Globus pallidus (tissue), 1 donor: ENCODE results near the gene ERC1.
"Not testable (repeated sequence)": the region's sequence is repeated elsewhere in the genome, so short reads cannot be mapped to it uniquely, and the experiment has no call there.

Source experiments
- DNase-seq: peaks from one replicate; pipeline ENCODE4 v3.0.0-alpha.2; 2015; ENCODE audit warnings: low spot score

ERC1 gene

DNA sequence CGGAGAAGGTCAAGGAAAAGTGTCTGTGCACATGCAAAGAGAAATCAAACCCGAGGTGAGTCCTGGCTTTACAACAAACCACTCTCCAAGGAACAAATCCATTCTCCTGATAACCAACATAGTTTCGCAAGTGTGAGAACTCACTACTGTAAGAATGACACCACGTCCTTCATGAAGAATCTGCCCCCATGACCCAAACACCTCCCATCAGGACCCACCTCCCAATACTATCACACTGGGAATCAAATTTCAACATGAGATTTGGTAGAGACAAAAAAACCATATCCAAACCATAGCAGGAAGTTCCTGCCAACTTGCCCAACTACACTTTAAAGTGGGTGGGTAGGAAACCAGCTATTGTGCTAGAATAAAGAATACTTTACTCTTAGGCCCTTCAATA, 2.4 kb upstream of the ERC1 start:
- DNase-seq, result no peak

DNA sequence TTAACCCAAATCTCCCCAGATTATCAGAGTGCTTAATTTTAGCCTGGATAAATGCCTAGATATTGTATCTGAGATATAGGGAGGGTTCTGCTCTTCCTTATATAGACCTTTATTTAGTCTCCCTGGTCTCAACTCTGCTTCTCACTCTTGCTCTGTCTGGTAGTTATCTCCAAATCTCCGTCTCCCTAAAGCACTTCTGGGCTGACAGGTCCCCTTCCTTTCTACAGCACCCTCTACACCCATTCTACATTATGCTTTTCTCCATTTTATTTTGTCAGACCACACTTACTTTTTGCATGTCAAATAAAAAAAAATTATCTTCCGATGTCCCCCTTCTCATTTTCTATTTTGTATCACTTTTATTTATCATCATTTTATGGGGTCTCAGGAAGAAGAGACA, 2.0 kb upstream of the ERC1 start:
- DNase-seq, result no peak

DNA sequence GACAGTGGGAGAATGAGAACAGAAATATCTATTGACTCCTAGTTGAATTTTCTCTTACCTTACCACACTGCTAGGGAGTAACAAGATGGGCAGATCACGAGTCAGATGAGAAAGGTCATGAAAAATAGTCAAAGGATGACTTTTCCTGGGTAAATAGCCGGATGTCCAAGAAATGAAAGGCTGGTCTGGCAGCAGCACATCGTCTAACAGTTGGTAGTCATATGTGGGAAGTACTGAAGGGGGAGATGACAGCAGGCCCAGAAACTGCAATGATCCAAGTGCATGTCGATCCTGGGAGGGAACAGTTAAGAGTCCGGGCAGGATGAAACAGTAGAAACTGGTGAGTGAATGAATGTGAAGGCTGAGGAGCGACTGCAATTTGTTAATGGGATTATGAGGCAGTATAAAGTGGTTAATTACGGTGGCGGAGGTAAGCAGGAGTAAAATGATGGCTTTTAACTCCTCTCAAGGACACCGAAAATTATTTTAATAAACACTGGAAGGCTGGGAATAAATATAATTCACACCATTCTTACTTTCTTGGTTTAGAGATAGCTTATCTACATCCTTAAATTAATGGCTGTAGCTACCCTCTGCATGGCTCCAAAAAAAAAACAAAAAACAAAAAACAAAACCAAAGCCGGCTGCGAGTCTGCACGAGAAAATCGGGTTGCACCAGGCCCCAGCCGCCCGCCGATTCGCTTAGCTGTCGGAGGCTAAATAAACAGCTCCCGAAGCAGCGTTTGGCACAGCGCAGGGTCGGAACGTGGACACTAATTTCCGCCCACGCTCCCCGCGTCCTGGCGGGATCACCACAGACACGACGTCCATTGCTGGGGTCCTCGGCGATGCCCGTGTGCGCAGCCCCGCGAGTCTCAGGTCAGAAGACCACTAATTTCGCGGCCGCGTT, 1.0 kb upstream of the ERC1 start:
- DNase-seq, result peak; percentile 46

DNA sequence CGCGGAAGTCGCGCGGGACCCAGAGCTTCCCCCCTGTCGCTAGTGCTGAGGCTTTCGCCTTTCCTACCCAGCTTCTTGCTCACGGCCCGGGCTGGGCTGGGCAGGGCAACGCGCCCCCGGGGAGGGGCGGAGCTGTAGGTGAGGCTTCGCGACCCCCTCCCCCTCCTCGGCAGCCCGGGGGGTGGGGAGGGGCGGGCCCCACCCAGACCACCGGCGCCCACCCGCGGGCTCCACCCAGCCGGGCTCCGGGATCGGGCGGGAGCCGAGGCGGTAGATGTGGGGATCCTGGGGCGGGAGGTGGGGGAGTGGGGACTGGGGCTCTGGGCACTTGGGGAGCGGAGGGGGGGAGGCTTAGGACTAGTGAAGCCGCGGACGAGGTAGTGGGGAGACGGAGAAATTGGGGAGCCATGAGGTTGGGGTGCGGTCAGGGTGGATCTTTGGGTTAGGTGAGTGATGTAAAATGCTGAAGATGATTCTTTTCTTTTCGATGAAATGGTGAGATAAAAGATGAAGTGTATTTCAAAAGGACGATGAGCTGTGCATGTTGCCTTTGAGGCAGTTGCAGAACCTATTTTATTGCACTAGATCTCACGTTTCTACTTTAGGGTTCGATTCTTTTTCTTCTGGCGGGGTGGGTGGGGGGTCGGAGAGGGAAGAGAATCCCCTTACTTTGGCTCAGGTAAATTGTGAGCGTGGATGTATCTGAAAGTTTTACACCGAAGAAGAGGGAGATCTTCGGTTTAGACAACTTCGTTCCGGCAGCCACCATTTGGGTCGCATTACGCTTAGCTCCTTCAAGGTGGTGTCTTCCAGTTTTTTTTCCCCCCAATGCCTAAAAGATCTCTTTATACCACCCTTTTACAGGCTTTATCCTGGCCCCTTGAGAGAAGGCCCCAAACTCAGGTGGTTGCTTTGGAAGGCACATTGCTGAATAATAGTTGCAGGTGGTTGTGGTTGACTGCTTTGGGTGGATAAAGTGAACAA, 619 bp downstream of the ERC1 start:
- DNase-seq, result peak; percentile 21

DNA sequence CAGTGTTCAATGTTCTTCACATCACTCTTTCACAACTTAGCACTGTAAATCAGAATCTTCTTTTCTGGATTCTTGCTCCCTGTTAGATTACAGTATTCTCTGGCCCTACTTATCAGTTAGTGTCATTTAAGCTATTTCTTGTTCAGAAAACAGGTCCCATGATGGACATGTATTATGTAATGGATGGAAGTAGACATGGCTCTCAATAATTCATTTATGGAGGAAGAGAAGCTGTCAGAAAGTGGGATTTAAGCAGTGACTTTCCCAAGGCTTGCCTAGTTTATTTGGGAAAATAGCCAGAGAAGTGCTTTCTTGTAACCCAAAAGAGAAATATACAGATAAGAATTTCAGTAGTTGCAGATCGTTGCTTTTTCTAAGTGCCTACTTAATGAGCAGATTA, 1.6 kb downstream of the ERC1 start:
- no peak for DNase-seq

DNA sequence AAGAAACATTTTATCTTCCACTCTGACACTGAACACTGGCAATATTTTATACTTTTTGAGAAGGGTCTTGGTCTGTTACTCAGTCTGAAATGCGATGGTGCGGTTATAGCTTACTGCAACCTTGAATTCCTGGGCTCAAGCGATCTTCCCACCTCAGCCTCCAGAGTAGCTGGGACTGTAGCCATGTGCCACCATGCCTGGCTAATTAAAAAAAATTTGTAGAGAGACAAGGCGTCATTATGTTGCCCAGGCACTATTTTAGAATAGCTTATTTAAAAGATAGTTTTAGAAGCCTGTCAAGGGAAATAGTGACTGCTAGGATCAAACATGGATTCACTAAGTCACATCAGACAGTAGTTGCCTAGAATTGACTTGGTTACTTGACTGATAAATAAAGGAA, 5.9 kb downstream of the ERC1 start:
- no peak for DNase-seq

DNA sequence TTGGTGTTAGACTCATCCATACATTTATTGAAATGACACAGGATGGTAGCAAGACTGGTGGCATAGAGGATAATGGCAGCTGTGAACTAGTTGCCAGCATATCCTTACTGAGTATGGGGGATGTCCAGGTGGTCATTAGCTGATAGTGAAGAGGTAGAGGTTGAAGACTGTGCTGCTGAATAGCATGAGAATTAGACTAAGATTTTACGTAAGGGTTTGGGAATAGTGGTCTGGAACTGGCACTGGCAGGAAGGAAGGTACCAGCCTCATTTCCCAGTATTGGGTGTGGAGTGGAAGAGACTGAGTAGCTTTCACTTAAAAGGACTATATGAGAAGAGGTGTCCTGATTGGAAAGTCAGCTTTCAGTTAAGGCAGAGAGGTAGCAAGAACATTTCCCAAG, 6.5 kb downstream of the ERC1 start:
- no peak for DNase-seq

DNA sequence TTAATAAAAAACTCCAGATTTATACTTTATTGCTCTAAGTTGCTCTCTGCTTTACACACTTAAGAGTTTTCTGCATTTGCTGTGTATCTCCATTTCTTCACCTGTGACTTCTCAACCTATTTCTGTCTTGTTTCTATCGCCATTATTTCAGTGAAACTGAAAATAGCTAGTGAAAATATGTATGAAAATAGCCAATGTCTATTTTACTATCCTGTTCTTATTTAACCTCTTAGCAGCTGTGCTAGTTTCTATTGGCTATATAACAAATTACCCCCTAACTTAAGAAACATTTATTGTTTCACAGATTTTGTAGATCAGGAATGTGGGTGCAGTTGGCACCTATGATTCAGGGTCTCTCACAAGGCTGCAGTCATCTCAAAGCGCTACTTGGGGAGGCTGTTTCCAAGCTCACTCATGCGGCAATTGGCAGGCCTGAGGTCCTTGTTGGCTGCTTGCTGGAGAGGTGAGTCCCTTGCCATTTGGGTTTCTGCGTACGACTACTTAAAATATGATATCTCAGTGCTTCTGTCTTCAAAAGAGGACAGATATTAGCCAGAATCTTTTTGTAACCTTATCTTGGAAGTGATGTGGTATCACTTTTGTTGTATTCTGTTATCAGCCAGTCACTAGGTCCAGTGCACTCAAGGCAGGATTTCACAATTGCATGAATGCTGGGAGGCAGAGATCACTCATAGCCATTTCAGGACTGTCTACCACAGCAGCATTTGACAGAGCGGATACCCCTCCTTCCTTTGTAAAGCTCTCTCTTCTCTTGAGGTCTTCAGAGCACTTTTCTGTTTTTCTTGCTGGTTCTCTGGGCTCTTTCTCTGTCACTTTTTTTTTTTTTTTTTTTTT, 7.2 kb downstream of the ERC1 start:
- DNase-seq, result no peak

DNA sequence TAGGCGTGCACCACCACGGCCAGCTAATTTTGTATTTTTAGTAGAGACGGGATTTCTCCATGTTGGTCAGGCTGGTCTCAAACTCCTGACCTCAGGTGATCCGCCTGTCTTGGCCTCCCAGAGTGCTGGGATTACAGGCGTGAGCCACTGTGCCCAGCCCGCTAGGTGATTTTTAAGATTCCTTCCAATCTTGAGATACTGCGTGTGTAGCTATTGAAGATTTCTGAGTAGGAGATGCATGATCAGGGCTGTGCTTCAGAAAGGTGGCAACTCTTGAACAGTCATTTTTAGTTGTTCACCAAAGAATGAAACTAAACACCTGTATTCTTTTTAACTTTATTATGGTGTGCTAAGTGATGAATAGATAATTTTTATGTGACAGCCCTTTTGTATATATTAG, 8.7 kb downstream of the ERC1 start:
- not testable (repeated sequence) for DNase-seq

DNA sequence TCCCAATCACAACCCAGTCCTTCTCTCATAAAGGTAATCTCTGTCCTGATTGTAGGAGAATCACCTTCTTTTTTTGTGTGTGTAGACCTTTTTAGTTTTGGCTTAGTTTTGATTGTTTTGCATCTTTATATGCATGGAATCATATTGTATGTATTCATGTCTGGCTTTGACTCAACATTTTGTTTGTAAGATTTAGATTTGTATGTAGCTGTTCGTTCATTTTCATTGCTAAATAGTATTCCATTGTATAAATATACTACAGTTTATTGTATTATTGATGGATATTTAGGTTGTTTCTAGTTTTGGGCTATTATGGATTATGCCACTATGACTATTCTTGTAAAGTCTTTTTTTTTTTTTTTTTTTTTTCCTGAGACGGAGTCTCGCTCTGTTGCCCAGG, 10.5 kb downstream of the ERC1 start:
- no peak for DNase-seq

DNA sequence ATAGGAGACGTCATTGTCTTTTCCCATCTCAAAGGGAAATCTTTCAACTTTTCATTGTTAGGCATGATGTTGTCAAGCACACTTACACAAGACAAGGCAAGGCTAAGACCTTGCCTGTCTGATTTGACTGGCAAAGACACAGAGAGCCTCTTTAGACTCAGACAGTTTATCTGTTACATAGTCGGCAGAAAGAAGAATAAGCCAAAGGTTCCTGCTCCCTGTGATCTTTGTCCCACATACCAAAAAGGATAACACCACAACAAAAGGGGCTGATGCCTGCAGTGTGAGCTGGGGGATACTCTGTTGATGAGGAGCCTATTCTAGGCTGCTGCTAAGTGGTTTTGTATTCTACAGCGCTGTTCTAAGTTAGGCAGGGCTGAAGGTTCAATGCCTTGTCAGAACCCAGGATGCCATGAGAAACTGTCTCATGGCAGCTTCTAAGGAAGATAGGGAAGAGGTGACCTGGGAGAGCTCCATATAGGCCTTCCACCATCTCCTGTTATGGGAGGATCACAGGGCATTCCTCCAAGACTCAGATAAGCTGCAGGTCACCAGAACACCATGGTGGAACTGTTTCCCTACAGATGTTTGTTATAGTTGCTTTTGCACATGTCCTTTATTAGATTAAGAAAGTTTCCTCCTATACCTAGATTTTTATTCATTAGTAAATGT, 12.7 kb downstream of the ERC1 start:
- DNase-seq, result no peak

DNA sequence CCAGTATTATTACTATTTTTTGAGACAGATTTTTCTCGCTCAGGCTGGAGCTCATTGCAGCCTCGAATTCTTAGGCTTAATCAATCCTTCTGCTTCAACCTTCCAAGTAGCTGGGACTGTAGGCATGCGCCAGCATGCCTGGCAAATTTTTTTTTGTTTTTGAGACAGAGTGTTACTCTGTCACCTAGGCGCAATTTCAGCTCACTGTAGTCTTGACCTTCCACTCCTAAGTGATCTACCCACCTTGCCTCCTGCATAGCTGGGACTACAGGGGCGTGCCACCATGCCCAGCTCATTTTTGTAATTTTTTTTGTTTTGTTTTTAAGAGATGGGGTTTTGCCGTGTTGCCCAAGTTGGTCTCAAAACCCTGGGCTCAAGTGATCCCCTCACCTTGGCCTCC, 15.2 kb downstream of the ERC1 start:
- DNase-seq, result no peak

DNA sequence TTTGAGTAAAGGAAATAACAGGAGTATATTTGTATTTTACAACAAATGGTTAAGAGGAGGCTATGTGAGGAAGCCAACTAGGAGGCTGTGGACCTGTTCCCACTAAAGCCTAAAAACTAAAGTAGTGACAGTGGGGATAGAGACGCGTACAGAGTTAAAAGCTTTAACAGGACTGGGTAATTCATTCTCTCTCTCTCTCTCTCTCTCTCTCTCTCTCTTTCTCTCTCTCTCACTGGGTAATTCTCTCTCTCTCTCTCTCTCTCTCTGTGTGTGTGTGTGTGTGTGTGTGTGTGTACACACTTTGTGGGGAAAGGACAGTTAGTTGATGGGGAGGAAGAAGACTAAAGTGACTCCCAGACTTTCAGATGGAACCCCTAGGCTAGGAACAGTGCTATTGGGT, 16.3 kb downstream of the ERC1 start:
- DNase-seq, result no peak

DNA sequence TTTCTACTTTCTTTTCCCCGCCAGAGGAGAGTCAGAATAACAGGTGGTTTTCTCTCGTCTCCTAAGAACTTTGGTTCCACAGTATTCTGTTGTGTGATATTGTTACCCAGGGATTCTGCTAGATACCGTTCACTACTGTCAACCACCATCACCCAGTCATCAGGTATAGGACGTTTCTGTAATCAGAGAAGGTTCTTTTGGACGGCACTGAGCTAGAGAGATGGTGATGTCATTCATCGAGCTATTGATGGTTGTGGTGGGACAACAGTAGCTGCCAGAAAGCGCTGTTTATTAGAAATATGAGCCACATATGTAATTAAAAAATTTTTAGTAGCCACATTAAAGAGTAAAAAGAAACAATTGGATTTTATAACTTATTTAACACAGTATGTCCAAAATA, 17.0 kb downstream of the ERC1 start:
- no peak for DNase-seq

DNA sequence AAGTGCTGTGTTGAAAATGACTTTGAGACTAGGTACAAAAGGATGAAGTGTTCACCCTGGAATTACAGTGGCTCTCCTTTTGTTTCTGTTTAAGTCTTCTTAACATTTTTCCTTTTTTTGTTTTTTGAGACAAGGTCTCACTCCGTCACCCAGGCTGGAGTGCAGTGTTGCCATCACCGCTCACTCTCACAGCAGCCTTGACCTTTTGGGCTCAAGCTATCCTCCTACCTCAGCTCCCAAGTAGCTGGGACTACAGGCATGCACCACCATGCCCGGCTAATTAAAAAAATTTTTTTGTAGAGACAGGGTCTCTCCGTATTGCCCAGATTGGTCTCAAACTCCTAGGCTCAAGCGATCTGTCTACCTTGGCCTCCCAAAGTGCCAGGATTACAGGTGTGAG, 20.1 kb downstream of the ERC1 start:
- DNase-seq, result no peak

DNA sequence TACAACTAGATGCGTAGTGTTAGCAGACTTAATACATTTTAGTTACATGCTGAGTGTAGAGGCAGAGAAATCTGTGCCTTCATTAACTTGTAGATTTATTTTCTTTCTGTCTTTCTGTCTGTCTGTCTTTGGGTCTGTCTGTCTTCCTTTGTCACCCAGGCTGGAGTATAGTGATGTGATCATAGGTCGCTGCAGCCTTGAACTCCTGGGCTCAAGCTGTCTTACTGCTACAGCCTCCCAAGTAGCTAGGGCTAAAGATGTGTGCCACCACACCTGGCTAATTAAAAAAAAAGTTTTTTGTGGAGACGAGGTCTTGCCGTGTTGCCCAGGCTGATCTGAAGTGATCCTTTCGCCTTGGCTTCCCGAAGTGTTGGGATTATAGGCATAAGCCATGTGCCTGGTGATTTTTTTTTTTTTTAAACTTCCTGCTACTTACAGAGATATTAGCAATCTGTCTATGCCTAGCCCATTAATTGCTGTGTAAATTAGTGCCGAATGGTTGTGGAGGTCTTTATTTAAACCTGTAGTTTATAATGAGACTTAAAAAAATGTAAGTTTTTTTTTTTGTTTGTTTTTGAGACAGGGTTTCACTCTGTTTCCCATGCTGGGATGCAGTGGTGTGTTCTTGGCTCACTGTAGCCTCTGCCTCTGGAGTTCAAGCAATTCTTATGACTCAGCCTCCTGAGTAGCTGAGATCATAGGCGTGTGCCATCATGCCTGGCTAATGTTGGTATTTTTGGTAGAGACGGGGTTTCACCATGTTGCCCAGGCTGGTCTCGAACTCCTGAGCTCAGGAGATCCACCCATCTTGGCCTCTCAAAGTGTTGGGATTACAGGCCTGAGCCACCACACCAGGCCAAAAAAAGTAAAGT, 22.8 kb downstream of the ERC1 start:
- no peak for DNase-seq

DNA sequence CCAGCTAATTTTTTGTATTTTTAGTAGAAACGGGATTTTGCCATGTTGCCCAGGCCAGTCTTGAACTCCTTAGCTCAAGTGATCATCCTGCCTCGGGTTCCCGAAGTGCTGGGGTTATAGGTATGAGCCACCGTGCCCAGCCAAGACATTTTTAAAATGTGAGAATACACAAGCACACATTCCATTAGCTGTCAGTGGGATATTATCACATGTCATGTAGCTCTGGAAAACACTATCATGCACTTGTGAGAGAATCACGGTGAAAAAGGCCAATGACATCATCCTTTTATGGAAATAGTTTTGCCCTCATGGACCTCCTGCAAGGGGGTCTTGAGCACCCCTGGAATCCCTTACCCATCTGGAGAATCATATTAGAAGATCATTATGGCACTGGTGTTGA, 28.3 kb downstream of the ERC1 start:
- DNase-seq, result no peak

DNA sequence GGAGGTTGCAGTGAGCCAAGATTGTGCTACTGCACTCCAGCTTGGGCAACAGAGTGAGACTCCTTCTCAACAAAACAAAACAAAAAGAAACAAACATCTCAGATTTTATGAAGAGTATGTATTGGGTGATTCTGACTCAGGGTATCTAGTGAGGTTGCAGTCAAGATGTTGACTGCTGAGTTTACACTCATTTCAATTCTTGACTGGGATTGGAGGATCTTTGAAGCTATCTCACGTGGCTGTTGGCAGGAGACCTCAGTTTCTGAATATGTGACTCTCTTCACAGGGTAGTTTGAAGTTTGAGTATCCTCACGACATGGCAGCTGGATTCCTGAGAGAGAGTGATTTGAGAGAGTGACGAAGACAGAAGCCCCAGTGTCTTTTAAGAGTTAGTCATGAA, 29.4 kb downstream of the ERC1 start:
- DNase-seq, result no peak

DNA sequence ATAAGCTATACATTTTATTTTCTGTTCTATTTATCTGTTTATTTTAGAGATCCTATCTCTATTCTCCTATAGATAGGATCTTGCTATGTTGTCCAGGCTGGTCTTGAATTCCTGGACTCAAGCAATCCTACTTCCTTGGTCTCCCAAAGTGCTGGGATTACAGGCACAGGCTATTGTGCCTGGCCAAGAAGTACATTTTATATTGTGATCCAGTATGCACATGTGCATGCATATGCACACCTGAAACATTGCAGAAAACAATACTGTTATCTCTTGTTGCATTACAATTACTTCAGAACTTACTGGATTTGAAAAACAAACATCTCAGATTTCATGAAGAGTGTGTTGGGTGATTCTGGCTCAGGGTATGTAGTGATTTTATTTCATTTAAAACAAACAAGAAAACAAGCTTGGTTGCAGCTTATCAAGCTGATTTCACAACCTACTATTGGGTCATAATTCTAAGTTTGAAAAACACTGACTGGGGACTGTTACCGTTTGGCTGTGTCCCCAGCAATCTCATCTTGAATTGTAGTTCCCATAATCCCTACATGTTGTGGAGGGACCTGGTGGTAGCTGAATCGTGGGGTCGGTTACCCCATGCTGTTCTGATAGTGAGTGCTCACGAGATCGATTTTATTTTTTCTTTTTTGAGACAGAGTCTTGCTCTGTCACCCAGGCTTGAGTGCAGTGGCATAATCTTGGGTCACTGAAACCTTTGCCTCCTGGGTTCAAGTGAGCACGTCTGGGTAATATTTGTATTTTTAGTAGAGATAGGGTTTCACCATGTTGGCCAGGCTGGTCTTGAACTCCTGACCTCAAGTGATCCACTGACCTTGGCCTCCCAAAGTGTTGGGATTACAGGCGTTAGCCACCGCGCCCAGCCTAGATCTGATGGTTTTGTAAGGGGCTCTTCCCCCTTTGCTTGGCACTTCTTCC, 31.3 kb downstream of the ERC1 start:
- no peak for DNase-seq
